Measurements from ENCODE around the gene ADAT3.
A peak's percentile ranks its signal among the peaks of the same experiment; 100 is the strongest.

The ADAT3 gene

GRCh38 chr19:1942934-1943555 lies 37.8 kb downstream of the ADAT3 start:
- no peak for DNase-seq

GRCh38 chr19:1943661-1944087 lies 38.5 kb downstream of the ADAT3 start:
- no peak for DNase-seq

- no peak for DNase-seq
These were observed 39.1 kb downstream of the ADAT3 start for GRCh38 chr19:1944088-1944915.

GRCh38 chr19:1944916-1945561 lies 39.8 kb downstream of the ADAT3 start:
- DNase-seq: no peak

DNA sequence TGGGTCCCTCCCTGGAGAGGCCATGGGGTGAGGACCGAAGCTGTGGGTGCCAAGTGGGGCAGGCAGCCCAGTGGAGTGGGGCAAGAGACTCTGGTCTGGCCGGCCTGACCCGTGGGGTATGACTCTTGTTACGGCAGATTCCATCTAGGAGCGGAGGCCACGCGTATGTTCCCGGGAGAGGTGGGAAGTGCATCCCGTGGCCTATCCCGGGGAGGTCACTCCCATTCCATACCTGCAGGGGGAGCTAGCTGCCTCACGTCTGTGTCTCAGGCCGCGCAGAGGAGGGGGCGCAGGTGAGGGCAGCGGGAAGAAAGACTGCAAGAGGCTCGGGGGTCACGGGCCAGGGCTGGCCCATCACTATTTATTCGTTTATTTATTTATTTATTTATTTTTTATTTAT lies 40.7 kb downstream of the ADAT3 start:
- DNase-seq: peak; percentile 38 to 41

- no peak for DNase-seq
These were observed 42.5 kb downstream of the ADAT3 start for GRCh38 chr19:1947651-1948209.

- DNase-seq: no peak
These were observed 44.3 kb downstream of the ADAT3 start for GRCh38 chr19:1949304-1950101.

GRCh38 chr19:1950640-1951039 lies 45.4 kb downstream of the ADAT3 start:
- DNase-seq: no peak

- no peak for DNase-seq
These were observed 47.4 kb downstream of the ADAT3 start for GRCh38 chr19:1952635-1953034.

- no peak for DNase-seq
These were observed 47.8 kb downstream of the ADAT3 start for GRCh38 chr19:1953037-1953436.

GRCh38 chr19:1953441-1954094 lies 48.4 kb downstream of the ADAT3 start:
- no peak for DNase-seq

DNA sequence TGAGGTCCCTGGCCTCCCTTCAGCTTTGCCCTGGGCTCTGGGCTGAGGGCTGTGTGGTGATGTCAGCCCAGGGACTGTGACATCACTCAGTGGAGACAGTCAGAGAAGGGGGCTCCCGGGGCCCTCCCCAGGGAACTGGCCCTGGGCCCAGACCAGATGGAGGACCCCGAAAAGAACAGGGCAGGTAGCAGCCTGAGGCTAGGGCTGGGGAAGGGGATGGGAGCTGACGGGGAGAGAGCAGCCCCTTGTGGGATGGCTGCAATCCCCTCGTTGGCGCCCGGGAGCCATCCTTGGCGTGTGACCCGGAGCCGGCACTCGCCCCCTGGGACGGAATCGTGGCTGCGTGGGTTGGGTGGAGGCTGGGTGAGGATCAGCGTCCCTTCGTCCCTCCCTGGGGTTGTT lies 49.3 kb downstream of the ADAT3 start:
- DNase-seq: no peak

DNA sequence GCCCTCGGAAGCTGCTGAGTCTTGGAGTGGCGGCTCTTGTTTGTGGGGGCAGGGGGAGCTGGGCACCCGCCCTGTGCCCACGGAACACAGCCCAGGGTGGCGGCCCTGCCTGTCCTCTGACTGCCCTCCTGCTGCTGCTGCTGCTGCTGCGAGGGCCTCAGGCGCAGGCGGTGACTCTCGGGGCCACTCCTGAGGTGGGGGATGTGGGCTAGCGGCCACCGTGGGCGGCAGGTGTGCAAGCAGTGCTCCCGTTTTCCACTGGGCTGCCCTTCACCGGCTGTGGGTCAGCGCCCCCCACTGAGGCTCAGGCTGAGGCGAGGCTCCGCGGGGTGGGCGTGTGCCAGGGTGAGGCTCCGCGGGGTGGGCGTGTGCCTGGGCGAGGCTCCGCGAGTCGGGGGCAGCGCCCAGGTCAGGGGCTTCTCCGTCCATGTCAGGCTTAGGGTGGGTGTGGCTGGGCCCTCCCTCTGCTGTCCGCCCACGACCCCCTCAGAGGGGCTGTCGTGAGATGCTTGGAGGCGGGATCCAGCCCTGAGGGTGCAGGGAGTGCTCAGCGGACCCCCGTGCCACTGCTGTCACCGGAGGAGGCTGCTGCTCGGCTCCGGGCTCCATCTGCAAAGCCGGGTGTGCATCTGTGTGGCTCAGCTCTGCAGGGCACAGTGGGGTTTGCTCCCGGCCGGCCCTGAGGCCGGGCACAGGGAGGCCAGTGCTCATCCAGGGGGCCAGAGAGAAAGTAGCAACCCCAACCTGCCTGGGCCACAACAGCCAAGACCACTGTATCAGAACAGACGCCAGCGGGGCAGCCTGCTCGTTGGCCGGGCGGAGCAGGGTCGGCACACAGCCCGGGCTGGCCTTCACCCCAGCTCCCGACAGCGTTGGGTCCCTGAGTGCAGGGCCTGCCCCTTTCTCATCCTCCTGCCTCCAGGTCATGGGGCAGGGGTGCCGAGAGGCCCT lies 50.2 kb downstream of the ADAT3 start:
- no peak for DNase-seq

DNA sequence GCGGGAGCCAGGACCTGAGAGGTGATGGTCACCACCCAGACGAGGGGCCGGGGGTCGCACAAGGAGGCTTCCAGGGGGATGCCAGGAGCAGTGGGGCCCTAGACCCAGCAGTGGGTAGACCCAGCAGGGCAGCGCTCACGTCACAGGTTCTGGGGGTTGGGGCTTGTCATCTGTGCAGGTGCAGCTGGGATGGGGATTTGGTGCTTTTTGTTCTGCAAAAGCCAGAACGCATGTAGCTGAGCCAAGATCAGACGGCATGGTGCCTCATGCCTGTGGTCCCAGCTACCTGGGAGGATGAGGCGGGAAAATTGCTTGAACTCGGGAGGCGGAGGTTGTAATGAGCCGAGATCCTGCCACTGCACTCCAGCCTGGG lies 50.9 kb downstream of the ADAT3 start:
- no peak for DNase-seq

DNA sequence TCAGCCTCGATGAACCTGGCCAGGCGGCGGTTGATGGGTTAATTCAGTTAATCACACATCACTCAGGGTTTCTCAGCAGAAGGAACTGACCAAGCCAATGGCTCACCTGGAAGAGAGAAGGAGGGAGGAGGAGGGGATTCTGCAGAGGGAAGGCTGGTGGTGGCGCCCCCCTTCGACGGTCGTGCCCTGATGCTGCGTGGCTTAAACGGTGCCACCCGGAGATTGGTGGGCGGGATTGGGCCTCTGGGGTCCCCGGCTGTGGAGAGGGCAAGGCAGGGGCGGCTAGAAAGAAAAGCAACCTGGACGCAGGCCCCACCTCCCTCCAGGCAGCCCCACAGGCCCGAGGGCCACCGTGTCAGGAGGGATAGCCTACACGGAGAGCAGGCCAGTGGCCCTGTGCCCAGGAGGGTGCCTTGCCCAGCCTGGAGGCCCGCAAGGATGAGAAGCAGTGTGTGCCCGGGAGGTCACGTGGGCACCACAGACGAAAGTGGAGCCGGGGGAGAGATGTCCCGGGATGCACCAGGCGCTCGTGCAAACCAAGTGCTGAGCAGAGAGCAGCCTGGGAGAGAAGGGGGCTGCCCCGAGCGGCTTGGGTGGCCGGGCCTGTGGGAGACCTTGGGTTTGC lies 51.8 kb downstream of the ADAT3 start:
- DNase-seq: no peak

DNA sequence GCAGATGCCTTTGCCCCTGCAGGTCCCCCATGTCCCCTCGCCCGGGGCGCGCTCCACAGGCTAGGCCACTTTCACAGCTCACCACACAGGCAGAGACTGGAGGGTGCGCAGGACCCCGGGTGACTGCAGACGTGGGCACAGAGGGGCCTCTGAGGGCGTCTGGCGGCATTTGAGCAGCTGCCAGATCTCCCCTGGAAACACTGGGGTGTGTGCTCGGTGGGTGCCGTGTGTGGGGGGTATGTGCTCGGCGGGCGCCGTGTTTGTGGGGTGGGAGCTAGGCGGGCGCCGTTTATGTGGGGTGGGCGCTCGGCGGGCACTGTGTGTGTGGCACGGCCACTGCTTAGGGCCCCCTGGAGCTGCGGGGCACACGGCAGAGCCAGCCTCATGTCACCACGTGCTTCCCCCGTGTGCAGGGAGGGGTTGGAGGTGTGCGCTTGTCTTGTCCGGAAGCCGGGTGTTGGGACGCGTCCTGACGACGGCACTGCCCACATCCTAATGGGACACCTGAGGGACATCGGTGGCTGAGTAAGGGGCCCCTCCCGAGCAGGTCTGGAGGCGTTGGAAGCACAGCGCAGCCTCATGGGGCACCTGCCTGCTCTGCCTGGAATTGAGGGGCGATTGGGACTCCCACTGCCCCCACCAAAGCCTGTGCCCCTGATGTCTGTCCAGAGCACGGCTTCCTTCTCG lies 52.5 kb downstream of the ADAT3 start:
- DNase-seq: no peak

GRCh38 chr19:1959928-1960589 lies 54.9 kb downstream of the ADAT3 start:
- DNase-seq: no peak

- DNase-seq: no peak
These were observed 56.0 kb downstream of the ADAT3 start for GRCh38 chr19:1961000-1961883.

All from stimulated activated CD4-positive, alpha-beta T cell treated with anti-CD3 and anti-CD28 coated beads, Interleukin-2, amount 100 ng/mL, for 24 hours (primary cell).